NCI-H774 (cell line): ENCODE results near the gene PHF19.

Source experiments
- DNase-seq: peaks from one replicate; lab custom pipeline; 2025; lab: John Stamatoyannopoulos, UW

PHF19 gene

GRCh38 chr9:120853198-120853597, 23.8 kb downstream of the PHF19 start:
- no peak for DNase-seq

DNA sequence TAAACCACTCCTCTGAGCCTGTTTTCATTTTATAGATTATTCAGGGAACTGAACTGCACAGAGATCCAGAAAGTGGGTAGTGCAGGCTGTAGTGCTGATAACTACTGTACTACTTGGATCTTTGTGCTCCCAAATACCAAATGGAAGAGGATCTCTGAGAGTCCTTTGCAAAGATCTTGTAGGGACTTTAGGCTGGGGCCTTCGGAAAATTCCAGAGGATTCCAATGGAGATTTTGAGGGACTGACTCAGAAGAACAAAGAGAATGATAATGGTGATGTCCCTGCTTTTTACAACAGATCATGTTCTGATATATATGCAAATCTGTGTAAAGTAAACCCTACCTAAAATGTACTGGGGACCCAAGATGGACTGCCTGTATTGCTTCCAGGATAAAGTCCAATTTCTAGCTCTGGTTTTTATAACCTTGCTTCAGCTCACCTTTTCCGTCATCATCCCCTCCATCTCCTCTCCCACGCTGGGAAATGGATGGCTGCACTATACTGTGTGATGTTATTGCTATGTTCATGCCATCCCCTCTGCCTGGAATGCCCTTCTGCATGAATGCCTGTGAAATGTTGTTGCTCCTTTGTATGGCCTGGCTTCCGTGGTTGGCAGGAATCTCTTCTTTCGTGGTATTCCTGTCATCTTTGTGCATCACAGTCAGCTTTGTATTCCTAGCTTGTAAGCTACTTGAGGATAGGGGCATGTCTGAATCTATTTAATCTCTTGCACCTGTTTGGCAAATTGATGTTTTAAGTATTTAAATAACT, 24.6 kb downstream of the PHF19 start:
- DNase-seq: no peak

- DNase-seq: no peak
Measured at GRCh38 chr9:120851449-120851848, 25.5 kb downstream of the PHF19 start.

- no peak for DNase-seq
Measured at GRCh38 chr9:120850315-120850714, 26.7 kb downstream of the PHF19 start.

DNA sequence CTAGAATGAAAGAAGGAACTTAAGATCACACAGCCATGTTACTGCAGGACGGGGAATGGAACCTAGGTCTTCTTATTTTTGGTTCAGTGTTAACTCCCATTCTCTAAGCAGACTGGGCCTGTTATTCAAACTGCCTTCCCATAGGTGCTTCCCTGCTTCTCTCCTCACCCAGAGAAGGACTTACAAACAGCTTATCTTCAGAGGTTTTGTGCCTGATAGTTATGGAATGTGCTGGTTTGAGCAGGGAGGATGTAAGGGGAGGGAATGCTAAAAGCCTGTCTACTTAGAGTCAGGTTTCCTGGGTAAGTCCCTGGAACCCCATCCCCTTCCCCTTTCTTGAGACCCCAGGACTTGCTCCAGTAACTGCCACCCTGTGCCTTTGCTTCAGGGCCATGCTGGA, 30.1 kb downstream of the PHF19 start:
- no peak for DNase-seq

DNA sequence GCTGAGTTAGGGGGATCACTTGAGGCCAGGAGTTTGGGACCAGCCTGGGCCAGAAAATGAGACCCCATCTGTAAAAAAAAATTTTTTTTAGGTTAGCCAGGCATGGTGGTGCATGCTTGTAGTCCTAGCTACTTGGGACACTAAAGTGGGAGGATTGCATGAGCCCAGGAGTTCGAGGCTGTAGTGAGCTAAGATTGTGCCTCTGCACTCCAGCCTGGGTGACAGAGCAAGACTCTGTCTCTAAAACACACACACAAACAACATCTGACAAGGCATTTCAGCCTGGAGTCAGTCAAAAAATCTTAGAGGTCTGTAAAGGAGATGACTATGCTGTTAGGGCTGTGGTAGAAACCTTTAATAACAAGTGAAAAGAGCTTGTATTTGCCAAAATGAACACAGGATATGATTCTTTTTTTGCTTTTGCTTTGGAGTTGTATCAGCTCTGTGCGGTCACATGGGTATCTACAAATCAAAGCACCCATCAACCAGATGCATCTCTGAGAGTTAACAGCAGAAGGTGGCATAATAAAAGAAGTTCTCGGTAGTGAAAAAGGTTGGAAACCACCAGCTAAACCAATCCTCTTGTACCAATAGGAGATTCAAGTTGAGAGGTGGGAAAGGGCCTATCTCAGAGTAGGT, 30.6 kb downstream of the PHF19 start:
- no peak for DNase-seq

- DNase-seq: no peak
Measured at GRCh38 chr9:120845255-120845654, 31.7 kb downstream of the PHF19 start.

- peak; percentile 99 for DNase-seq
Measured at GRCh38 chr9:120842685-120843485, 34.1 kb downstream of the PHF19 start, which contains the start of gene PSMD5. Gene PSMD5 (minus strand): TSS chr9:120842922. CDS start chr9:120842909, 13 bp downstream.

GRCh38 chr9:120841930-120842684, 34.9 kb downstream of the PHF19 start:
- no peak for DNase-seq

DNA sequence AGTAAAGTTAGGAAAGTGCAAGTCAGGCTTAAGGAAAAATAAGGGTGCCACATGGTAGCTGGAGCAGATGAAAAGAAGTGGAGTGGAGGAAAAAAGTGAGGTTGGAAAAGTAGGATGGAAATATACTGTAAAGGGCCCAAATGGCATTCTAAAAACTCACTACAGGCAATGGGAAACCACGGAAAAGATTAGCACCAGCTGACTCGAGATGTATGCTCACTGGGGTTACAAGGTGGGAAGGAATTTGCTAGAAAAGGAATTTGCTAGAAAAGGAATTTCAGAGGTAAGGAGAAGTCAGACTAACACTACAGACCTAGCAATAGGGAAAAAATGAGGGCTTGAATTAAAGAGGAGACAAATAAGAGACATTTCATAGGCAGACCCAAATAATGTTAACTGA, 37.8 kb downstream of the PHF19 start:
- DNase-seq: no peak

DNA sequence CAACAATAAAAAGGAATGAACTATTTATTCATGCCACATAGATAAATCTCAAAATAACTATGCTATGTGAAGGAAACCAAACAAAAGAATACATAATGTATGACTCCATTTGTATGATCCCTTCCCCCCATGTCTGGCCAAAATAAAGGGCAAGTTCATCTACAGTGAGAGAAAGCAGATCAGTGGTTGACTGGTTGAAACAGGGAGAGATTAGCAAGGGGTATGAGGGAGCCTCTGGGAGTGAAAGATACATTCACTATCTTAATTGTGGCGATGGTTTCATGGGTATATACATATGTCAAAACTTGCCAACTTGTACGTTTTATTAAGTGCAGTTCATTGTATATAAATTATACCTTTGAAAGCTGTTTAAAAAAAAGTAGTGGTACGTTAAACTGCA, 39.1 kb downstream of the PHF19 start:
- DNase-seq: no peak

GRCh38 chr9:120833325-120833724, 43.7 kb downstream of the PHF19 start:
- DNase-seq: no peak

DNA sequence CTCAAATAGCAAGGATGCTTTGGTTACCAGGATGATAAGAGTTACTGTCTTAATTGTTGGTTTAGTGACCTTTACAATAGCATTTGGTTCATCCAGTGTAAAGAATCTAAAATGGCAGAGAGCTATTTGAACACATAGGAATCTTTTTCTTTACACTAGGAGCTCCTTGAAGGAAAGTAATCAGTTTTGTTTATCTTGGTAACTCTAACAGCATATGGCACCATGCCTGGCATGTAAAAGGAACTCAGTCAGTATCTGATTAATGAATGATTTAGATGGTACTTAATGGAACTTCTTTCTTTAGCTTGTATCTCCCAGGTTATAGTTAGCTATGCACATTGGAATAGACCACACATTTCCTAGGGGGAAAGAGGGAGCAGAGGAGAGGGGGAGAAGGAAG, 44.2 kb downstream of the PHF19 start:
- DNase-seq: no peak

- no peak for DNase-seq
Measured at GRCh38 chr9:120830865-120831264, 46.1 kb downstream of the PHF19 start.

DNA sequence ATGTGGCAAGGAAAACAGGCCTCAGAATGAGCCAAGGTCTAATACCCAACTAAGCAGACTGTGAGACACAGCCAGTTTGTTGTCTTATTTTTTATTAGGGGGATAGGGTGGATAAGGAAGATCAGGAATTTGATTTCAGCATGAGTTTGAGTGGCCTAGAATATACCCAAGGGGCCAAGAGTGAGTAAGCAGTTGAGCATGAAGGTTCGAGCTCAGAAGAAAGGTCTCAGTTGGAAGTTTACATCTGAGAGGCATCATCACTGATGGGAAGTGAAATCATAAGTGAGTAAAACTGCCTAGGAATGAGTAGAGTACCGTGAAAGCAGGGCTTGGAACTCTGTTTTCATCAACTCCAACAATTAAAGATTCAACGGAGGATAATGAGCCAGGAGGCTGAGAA, 46.8 kb downstream of the PHF19 start:
- no peak for DNase-seq

DNA sequence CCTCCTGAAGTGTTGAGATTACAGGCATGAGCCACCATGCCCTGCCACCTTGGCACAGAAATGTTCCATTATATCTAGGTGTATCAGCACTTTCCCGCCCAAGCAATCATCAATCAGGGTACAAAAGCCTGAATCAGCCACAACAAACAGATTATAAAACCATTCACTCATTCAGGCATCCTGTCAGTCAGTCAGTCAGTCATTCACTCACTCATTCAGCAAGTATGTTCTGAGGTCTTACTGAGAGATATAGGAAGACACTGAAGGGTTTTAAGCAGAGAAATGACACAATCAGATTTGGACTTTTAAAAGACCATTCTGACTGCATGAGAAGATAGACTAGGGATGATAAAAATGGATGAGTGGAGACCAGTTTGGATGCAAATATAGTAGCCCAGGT, 47.3 kb downstream of the PHF19 start:
- no peak for DNase-seq

GRCh38 chr9:120820095-120820494, 56.9 kb downstream of the PHF19 start:
- DNase-seq: no peak

DNA sequence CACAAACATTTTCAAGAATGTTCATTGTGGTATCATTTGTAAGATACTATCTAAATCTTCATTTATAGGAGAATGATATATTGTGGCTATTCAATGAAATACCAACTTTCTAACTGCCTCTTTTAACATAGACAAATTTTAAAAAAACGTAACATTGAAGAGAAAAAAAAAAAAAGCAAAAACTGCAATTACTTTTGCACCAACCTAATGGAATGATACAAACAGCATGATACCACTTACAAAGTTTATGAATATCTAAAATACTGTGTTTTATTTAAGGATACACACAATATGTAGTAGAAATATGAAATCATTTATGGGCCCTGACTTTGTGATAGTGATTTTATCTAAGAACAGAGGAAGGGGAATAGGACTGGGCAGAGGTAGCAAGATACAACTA, 58.4 kb downstream of the PHF19 start:
- no peak for DNase-seq

- no peak for DNase-seq
Measured at GRCh38 chr9:120815075-120815474, 61.9 kb downstream of the PHF19 start.

- DNase-seq: no peak
Measured at GRCh38 chr9:120808931-120809330, 68.1 kb downstream of the PHF19 start.

- no peak for DNase-seq
Measured at GRCh38 chr9:120807607-120808379, 69.2 kb downstream of the PHF19 start.
